Fibroblast of lung (primary cell): ENCODE data around the gene PPP1R14D. TPM values are rescaled to one million over a fixed set of nuclear protein-coding genes. Genes with fewer than 3 reads are reported as not detected.

ENCODE experiments used
- DNase-seq, 2 donors: peaks; one replicate each; pipeline versions ENCODE4 v3.0.0 to v3.0.0-alpha.2; 2010; ENCODE audit warnings: low read depth in 2 of 2
- H2AFZ ChIP-seq: 2 replicates; pipeline ENCODE4 v1.5.1; 2012; ENCODE audit warnings: low read length, control low read depth, inconsistent platforms
- H3K27ac ChIP-seq: 2 replicates; pipeline ENCODE4 v1.5.1; 2011; ENCODE audit warnings: low read length, control low read depth; ENCODE audit not compliant: insufficient read depth
- H3K27me3 ChIP-seq: 2 replicates; pipeline ENCODE4 v1.5.1; 2011; ENCODE audit warnings: mild to moderate bottlenecking, low read length; ENCODE audit not compliant: control insufficient read depth, insufficient read depth
- H3K36me3 ChIP-seq: 2 replicates; pipeline ENCODE4 v1.5.1; 2011; ENCODE audit warnings: low read length; ENCODE audit not compliant: control insufficient read depth, insufficient read depth
- H3K4me1 ChIP-seq: 2 replicates; pipeline ENCODE4 v1.5.1; 2011; ENCODE audit warnings: low read length; ENCODE audit not compliant: control insufficient read depth, insufficient read depth; ENCODE audit errors: extremely low read depth
- H3K4me2 ChIP-seq: 2 replicates; pipeline ENCODE4 v1.5.1; 2011; ENCODE audit warnings: low read length, control low read depth; ENCODE audit not compliant: insufficient read depth; ENCODE audit errors: extremely low read depth
- H3K4me3 ChIP-seq, 4 experiments: fragments of 200-600 bp in 1 of 4; sonication (generic) in 1 of 4; replicated peaks in 1 of 4; 2 replicates each; pipeline ENCODE4 v1.5.1; 2011 to 2016; ENCODE audit warnings: low read length in 4 of 4, low read depth in 3 of 4, mild to moderate bottlenecking in 3 of 4, control low read depth in 2 of 4, inconsistent platforms in 1 of 4, mixed read lengths in 1 of 4; ENCODE audit not compliant: insufficient read depth in 1 of 4; ENCODE audit errors: control extremely low read depth in 1 of 4
- H3K79me2 ChIP-seq: 2 replicates; pipeline ENCODE4 v1.5.1; 2012; ENCODE audit warnings: mild to moderate bottlenecking, low read length, inconsistent platforms; ENCODE audit not compliant: control insufficient read depth, insufficient read depth
- H3K9ac ChIP-seq: 2 replicates; pipeline ENCODE4 v1.5.1; 2011; ENCODE audit warnings: mild to moderate bottlenecking, low read length, control low read depth; ENCODE audit not compliant: insufficient read depth
- H3K9me3 ChIP-seq: 2 replicates; pipeline ENCODE4 v1.5.1; 2012; ENCODE audit warnings: low read depth, low read length; ENCODE audit not compliant: control insufficient read depth, insufficient read depth
- H4K20me1 ChIP-seq: 2 replicates; pipeline ENCODE4 v1.5.1; 2011; ENCODE audit warnings: low read length; ENCODE audit not compliant: control insufficient read depth, insufficient read depth; ENCODE audit errors: extremely low read depth
- CTCF ChIP-seq, 2 donors: IDR thresholded peaks in 1 of 2; conservative IDR thresholded peaks in 1 of 2; 1 replicate in 1 of 2; 2 replicates in 1 of 2; pipeline ENCODE4 v1.5.1; 2011 to 2012; ENCODE audit warnings: low read length in 2 of 2, control low read depth in 1 of 2, inconsistent platforms in 1 of 2, low read depth in 1 of 2, mild to moderate bottlenecking in 1 of 2
- EZH2 ChIP-seq: IDR thresholded peaks from 2 replicates; pipeline ENCODE4 v1.5.1; 2012; ENCODE audit warnings: low read length, control low read depth, mild to moderate bottlenecking; ENCODE audit errors: missing control alignments
- polyA plus RNA-seq, 2 donors: library from polyadenylated mRNA; depleted of rRNA in 1 of 2; stranded (reverse) in 1 of 2; unstranded in 1 of 2; fragments of >200 nt; gene quantifications; 2 replicates each; pipeline ENCODE4 v1.2.1, GENCODE V29; 2011 to 2012; ENCODE audit warnings: missing spikeins in 1 of 2
- total RNA-seq: library from RNA; depleted of rRNA; stranded (reverse); fragments of >200 nt; gene quantifications from 2 replicates; pipeline ENCODE4 v1.2.1, GENCODE V29; 2014

The PPP1R14D gene
- total and polyA plus RNA-seq, 2 donors (not counting 1 experiment from before 2014, with no cell fraction given): not detected

DNA sequence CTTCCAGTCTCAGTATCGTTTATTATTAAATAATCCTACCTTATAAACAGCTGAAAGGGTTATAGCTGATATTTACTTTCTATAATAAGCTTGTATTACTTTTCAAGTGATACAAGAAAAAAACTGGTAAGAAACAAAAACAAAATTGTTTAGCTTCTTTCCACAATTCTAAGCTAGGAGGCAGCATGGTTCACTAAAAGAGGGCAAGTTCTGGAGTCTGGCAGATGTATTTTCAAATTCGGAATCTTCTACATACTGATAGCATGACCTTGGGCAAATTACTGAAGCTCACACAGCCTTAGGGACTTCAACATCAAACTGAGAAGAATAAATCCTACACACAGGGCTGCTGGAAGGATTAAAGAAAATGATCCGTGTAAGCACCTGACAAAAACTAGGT, 43.3 kb downstream of the PPP1R14D start:
- peaks cover 4% of the 10 kb centered on the region for H3K79me2 ChIP-seq
- H3K4me2 ChIP-seq: no peak overlapping the region
- peaks cover 8% of the 10 kb centered on the region for H3K4me1 ChIP-seq
- DNase-seq: no peak
- H3K27ac ChIP-seq: no peak overlapping the region
- no peaks in the 10 kb centered on the region for H3K9me3 ChIP-seq
- H3K27me3 ChIP-seq: no peaks in the 10 kb centered on the region
- no peaks in the 10 kb centered on the region for H4K20me1 ChIP-seq
- H3K36me3 ChIP-seq: no peaks in the 10 kb centered on the region
- no peak overlapping the region for H2AFZ ChIP-seq
- no peak overlapping the region for H3K9ac ChIP-seq
- H3K4me3 ChIP-seq: no peak overlapping the region
- no peak for TF ChIP-seq CTCF (conservative IDR thresholded peaks at IDR 0.05 in 1 of 2, IDR thresholded peaks at IDR 0.05 in 1 of 2; ENCODE audit: low read depth in 1 of 2, low read length in 2 of 2)

GRCh38 chr15:40782609-40783227, 45.8 kb downstream of the PPP1R14D start:
- no peak overlapping the region for H3K4me2 ChIP-seq
- TF ChIP-seq CTCF (conservative IDR thresholded peaks at IDR 0.05 in 1 of 2, IDR thresholded peaks at IDR 0.05 in 1 of 2; ENCODE audit: low read depth in 1 of 2, low read length in 2 of 2) (peak in 1 of 2 donors; percentile 39), EZH2 (no peak)
- no peaks in the 10 kb centered on the region for H3K27me3 ChIP-seq
- H3K9ac ChIP-seq: no peak overlapping the region
- H2AFZ ChIP-seq: no peak overlapping the region
- peaks cover 2% of the 10 kb centered on the region for H3K36me3 ChIP-seq
- no peak overlapping the region for H3K4me3 ChIP-seq
- H3K9me3 ChIP-seq: no peaks in the 10 kb centered on the region
- peak in 1 of 2 donors; percentile 3 for DNase-seq
- H3K4me1 ChIP-seq: peaks cover 5% of the 10 kb centered on the region
- H3K79me2 ChIP-seq: no peaks in the 10 kb centered on the region
- H4K20me1 ChIP-seq: no peaks in the 10 kb centered on the region
- H3K27ac ChIP-seq: no peak overlapping the region

DNA sequence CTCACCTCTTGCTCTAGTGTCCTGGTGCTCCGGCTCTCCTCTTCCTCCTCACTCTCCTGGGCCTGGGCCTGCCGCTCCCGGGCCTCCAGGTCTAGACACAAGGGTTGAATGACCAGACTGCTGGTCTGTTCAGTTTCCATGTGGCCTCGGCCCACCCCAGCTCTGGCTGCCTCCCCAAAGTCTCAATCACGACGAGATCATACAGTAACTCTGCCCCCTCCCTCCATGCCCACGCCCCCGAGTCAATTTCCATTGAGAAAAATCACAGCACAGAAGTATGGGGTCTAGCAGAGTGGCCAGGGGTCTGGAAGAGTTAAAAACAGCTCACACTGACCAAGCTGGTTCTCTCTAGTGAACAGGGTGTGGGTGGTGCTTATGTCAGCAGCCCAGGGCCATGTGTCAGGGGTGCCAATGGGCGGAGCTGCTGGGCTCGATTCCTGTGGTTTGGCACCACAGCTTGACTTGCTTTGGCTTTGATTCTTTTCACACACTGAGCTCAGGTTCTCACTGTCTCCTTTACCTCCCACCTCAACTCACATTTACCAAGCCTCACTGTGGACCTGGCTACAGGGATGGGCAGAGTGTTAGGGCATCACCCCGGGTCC, 51.9 kb downstream of the PPP1R14D start:
- Histone ChIP-seq H3K27ac (peak overlapping the region; percentile 10), H3K9me3 (no peaks in the 10 kb centered on the region)

More for the DNA sequence above, 51.9 kb downstream of the PPP1R14D start:
- no peak for TF ChIP-seq CTCF (conservative IDR thresholded peaks at IDR 0.05 in 1 of 2, IDR thresholded peaks at IDR 0.05 in 1 of 2; ENCODE audit: low read depth in 1 of 2, low read length in 2 of 2)
- TF ChIP-seq EZH2: no peak
- peak; percentile 54 to 80 for DNase-seq
- Histone ChIP-seq H3K79me2 (no peaks in the 10 kb centered on the region), H3K36me3 (peaks cover 16% of the 10 kb centered on the region), H4K20me1 (no peaks in the 10 kb centered on the region), H3K4me2 (no peak overlapping the region), H2AFZ (no peak overlapping the region), H3K4me3 (no peak overlapping the region), H3K27me3 (no peaks in the 10 kb centered on the region), H3K9ac (no peak overlapping the region), H3K4me1 (peaks cover 5% of the 10 kb centered on the region)
